Measurements from ENCODE around the gene CRHR1.

Gene CRHR1

DNA sequence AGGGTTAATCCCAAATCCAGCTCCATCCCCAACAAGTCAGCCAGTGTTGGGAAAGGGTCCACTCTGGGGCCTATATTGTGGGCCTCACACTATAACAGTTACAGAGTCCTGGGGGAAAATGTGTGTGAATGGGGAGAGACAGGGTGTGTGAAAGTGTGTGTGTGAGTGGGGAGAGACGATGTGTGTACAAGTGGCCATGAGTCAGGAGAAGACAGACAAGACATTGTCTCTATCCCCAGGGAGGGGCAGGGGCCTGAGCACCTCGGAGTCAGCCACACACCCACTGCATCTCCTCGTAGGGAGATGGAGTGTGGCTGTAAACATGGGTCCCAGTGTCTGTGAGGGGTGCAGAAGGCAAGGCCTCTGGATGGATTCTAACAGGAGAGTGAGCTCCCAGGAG, 2.9 kb downstream of the CRHR1 start:
- TF ChIP-seq, protein P1, sequence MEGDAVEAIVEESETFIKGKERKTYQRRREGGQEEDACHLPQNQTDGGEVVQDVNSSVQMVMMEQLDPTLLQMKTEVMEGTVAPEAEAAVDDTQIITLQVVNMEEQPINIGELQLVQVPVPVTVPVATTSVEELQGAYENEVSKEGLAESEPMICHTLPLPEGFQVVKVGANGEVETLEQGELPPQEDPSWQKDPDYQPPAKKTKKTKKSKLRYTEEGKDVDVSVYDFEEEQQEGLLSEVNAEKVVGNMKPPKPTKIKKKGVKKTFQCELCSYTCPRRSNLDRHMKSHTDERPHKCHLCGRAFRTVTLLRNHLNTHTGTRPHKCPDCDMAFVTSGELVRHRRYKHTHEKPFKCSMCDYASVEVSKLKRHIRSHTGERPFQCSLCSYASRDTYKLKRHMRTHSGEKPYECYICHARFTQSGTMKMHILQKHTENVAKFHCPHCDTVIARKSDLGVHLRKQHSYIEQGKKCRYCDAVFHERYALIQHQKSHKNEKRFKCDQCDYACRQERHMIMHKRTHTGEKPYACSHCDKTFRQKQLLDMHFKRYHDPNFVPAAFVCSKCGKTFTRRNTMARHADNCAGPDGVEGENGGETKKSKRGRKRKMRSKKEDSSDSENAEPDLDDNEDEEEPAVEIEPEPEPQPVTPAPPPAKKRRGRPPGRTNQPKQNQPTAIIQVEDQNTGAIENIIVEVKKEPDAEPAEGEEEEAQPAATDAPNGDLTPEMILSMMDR (IDR thresholded peaks at IDR 0.05; ENCODE audit: low read depth, low read length, missing control alignments), result no peak
- no peak for DNase-seq (ENCODE audit: low read depth)
- H3K4me3 ChIP-seq (ENCODE audit: low read depth, low read length), result no peak overlapping the region

DNA sequence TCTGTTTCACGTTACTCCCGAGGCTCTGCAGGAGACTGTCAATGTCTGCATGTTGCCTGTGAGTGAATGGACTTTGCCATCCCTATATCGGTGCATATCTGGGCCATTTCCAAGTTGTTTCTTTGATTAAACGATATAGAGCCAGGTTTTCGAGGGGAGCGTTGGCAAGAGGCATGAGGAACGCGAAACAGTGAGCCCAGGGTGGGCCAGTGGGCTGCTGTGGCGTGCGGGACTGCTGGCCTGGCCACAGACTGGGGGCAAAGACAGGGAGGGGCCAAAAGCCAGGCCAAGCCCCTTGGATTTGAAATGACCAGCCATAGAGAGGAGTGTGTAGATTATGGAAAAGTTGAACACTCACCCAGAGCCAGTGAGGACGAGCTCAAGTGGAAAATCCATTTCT, 3.5 kb downstream of the CRHR1 start:
- TF ChIP-seq, protein P1 (IDR thresholded peaks at IDR 0.05; ENCODE audit: low read depth, low read length, missing control alignments), result no peak
- DNase-seq (ENCODE audit: low read depth), result no peak

DNA sequence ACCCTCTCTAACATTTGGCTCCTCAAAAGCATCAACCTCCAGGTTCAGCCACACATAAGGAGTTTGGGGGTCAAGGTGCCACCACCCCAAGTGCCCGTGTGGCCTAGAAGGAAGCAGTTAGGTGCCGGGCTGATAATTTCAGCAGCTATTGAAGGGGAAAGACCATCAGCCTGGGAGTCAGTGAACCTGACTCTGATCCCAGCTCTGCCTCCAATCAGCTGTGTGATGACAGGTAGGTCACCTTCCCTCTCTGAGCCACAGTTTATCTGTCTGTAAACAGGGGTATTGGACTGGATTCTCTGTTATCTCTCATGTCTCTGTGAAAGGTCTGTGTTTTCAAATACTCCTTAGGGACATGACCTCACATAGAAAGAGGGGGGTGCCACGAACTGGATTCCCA, 3.9 kb downstream of the CRHR1 start:
- TF ChIP-seq, protein P1 (IDR thresholded peaks at IDR 0.05; ENCODE audit: low read depth, low read length, missing control alignments), result no peak
- no peak for DNase-seq (ENCODE audit: low read depth)
- no peak overlapping the region for H3K4me3 ChIP-seq (ENCODE audit: low read depth, low read length)

More for the DNA sequence above, 3.5 kb downstream of the CRHR1 start:
- no peak overlapping the region for H3K4me3 ChIP-seq (ENCODE audit: low read depth, low read length)

DNA sequence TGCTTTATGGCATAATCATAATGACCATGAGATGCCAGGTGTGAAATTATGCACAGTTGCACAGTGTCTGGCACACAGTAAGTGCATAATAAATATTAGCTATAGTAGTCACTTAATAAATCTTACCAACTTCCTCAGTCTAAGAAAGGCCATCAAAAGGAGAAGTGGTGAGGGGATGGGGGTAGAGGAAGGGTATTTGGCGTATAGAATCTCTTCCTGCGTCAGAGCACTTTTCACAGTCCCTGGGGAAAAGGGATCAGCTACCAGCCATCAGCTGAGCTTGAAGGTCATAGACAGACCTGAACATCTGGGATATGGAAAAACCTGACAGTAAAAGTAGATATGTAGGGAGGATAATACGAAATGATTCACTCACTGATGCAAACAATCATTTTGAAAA, 5.8 kb downstream of the CRHR1 start:
- TF ChIP-seq, protein P1 (IDR thresholded peaks at IDR 0.05; ENCODE audit: low read depth, low read length, missing control alignments), result no peak
- H3K4me3 ChIP-seq (ENCODE audit: low read depth, low read length), result no peak overlapping the region
- DNase-seq (ENCODE audit: low read depth), result no peak

DNA sequence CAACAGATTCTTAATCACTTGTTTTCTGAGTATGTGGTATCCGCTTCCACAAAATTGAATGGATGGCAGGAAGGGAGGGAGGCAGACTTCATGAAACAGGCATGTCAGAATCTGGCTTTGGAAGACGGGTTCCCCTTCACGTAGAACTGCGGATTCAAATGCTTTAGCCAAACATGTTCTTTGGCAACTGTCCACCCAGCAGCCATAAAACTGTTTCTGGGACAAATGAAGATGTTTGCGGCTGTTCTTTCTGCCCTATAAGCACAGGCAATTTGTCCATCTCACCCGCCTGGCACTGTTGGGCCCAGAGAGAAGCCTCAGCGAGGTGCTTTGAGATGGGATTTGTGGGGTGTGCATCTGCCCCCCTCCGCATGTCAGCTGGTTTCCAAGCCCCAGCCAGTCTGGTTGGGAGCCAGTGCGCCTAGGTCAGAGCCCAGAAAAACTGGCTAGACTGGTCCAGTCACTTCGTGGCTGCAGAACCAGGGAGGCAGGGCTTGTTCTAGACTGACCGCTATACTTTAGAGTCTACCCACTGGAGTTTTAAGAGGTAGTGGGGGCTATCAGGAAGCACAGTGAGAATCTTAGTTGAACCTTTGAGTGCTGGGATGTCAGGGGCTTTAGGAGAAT, 6.3 kb downstream of the CRHR1 start:
- H3K4me3 ChIP-seq (ENCODE audit: low read depth, low read length), result no peak overlapping the region
- DNase-seq (ENCODE audit: low read depth), result no peak
- TF ChIP-seq, protein P1 (IDR thresholded peaks at IDR 0.05; ENCODE audit: low read depth, low read length, missing control alignments), result no peak

DNA sequence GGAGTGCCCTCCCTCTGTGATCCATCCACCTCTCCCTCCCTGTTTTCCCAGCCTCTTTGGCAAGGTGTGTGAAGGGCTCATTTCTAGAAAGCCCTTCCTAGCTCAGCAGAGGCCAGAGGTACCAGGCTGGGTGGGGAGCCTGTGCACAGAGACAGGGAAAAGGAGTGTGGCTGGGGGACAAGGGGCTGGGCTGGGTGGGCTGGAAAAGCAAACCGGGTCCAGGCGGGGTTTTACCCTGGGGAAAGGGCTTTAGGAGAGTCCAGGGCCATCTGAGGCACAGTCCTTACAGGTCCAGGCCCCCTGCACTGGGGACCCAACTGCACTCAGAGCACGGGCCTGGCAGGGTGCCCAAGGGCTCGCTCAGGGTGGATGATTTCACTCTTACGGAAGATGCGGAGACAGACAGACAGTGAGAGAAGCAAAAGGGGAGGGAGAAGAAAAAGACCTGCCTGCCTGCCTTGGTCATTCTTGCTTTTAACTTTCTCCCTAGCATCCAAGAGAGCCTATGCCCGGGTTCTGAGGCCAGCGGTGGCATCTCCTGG, 7.0 kb downstream of the CRHR1 start:
- H3K4me3 ChIP-seq (ENCODE audit: low read depth, low read length), result no peak overlapping the region
- TF ChIP-seq, protein P1 (IDR thresholded peaks at IDR 0.05; ENCODE audit: low read depth, low read length, missing control alignments), result no peak
- DNase-seq (ENCODE audit: low read depth), result no peak

DNA sequence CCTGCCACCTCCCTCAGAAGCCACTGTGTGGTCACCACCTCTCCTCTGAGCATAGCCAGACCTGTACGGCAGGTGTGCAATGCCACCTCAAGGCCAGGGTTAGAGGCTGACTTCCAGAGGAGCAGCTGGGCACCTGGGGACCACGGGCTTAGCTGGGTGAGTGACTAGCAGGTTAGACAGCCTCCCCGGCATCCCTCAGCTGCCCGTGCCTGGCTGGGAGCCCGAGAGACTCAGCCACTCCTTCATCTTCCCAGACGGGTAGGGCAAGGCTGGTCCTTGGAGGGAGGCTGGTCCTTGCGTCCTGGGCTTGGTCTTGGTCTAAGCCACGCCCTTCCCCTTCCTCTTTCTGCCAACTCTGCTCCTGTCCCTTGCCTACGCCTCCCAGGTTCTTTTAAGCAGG, 7.8 kb downstream of the CRHR1 start:
- no peak overlapping the region for H3K4me3 ChIP-seq (ENCODE audit: low read depth, low read length)
- TF ChIP-seq, protein P1 (IDR thresholded peaks at IDR 0.05; ENCODE audit: low read depth, low read length, missing control alignments), result no peak
- DNase-seq (ENCODE audit: low read depth), result no peak

Measured in GM12864 (cell line).